Measurements from ENCODE around the gene NPS. TPM values are rescaled to one million over a fixed set of nuclear protein-coding genes. Genes with fewer than 3 reads are reported as not detected.

Gene NPS
- total RNA-seq, 1 donor from 2014 or later = not detected

DNA sequence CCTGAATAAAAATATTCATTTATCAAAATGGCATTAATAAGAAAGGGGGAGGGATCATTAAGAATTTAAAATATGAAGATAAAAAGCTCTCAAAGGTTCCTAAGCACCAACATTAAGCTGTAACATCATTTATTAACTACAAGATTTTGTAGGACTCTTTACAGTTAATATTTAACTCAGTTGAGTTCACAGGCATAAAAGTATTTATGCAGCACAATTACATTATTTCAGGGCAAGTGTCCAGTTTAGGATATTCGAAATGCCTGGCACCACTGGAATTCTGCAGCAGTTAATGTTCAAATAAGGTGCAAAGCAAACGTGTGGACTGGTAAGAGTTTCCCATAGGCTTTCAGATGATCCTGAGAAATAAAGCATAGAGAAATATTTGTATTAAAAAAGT lies 30.5 kb downstream of the NPS start:
- Mint-ChIP-seq H3K27ac (ENCODE audit: unreplicated experiment) (no peak overlapping the region), H3K9me3 (ENCODE audit: low read depth) (peaks cover 2% of the 10 kb centered on the region), H3K4me3 (ENCODE audit: unreplicated experiment) (no peak overlapping the region), H3K27me3 (ENCODE audit: low read depth) (peaks cover 25% of the 10 kb centered on the region), H3K36me3 (ENCODE audit: low read depth) (no peaks in the 10 kb centered on the region), H3K4me1 (ENCODE audit: low read depth) (peaks cover 30% of the 10 kb centered on the region)
- DNase-seq (ENCODE audit: low spot score) = no peak
- TF ChIP-seq CTCF (IDR thresholded peaks at IDR 0.05) = no peak

GRCh38 chr10:127580822-127581221 lies 31.7 kb downstream of the NPS start:
- TF ChIP-seq CTCF (IDR thresholded peaks at IDR 0.05) = no peak
- Mint-ChIP-seq H3K36me3 (ENCODE audit: low read depth) (no peaks in the 10 kb centered on the region), H3K27me3 (ENCODE audit: low read depth) (peaks cover 23% of the 10 kb centered on the region), H3K4me3 (ENCODE audit: unreplicated experiment) (no peak overlapping the region), H3K4me1 (ENCODE audit: low read depth) (peaks cover 30% of the 10 kb centered on the region), H3K27ac (ENCODE audit: unreplicated experiment) (no peak overlapping the region), H3K9me3 (ENCODE audit: low read depth) (peaks cover 3% of the 10 kb centered on the region)
- no peak for DNase-seq (ENCODE audit: low spot score)

DNA sequence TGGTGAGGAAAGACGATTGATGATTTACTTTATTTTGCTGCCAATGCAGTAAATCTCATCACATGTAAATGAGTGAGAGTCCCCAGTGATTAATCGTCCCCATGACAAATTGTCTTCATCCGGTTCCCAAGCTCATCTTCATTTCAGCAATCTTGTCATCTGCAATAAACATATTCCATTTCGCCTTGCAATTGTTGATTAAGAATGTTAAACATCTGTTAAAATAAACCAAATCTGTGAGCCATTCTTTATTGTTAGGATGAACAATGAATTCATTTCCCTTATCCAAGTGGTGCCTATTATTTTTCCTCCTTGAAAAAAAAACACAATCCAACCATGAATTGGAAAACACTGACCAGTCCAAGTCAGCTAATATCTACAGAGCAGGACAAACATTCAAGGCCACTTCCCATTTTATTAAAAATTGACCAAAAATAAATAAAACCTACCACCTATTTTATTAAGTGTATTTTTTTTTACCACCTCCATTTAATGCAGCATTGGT lies 36.5 kb downstream of the NPS start:
- Mint-ChIP-seq H3K36me3 (ENCODE audit: low read depth) (no peaks in the 10 kb centered on the region), H3K27ac (ENCODE audit: unreplicated experiment) (no peak overlapping the region), H3K4me3 (ENCODE audit: unreplicated experiment) (no peak overlapping the region), H3K4me1 (ENCODE audit: low read depth) (no peaks in the 10 kb centered on the region), H3K9me3 (ENCODE audit: low read depth) (peaks cover 12% of the 10 kb centered on the region), H3K27me3 (ENCODE audit: low read depth) (peaks cover 26% of the 10 kb centered on the region)
- no peak for DNase-seq (ENCODE audit: low spot score)
- no peak for TF ChIP-seq CTCF (IDR thresholded peaks at IDR 0.05)

- Mint-ChIP-seq H3K27me3 (ENCODE audit: low read depth) (peaks cover 25% of the 10 kb centered on the region), H3K4me3 (ENCODE audit: unreplicated experiment) (no peak overlapping the region), H3K4me1 (ENCODE audit: low read depth) (no peaks in the 10 kb centered on the region), H3K9me3 (ENCODE audit: low read depth) (peaks cover 12% of the 10 kb centered on the region), H3K27ac (ENCODE audit: unreplicated experiment) (no peak overlapping the region), H3K36me3 (ENCODE audit: low read depth) (no peaks in the 10 kb centered on the region)
- no peak for DNase-seq (ENCODE audit: low spot score)
- TF ChIP-seq CTCF (IDR thresholded peaks at IDR 0.05) = no peak
Measured at GRCh38 chr10:127587668-127588365, 38.7 kb downstream of the NPS start.

DNA sequence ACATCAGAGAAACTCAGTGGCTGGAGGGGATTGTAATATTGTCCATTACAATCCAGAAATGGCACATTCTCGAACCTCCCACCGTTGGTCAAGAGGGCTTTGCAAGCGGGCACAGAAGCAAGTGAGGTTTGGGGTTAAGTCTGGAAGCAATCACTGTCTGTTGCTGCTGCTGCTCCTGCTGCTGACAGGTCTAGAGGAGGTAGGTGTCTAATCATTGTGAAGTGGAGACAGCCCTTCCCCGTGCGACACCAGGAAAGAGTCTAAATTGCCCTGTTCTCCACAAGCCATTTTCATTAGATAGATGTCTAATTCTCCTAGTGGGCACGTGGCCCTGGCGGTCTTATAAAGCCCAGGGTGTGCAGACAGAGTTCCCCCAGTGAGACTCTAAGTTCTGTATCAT lies 43.5 kb downstream of the NPS start:
- Mint-ChIP-seq H3K4me1 (ENCODE audit: low read depth) (no peaks in the 10 kb centered on the region), H3K36me3 (ENCODE audit: low read depth) (no peaks in the 10 kb centered on the region), H3K4me3 (ENCODE audit: unreplicated experiment) (no peak overlapping the region), H3K27me3 (ENCODE audit: low read depth) (peaks cover 25% of the 10 kb centered on the region), H3K27ac (ENCODE audit: unreplicated experiment) (no peak overlapping the region), H3K9me3 (ENCODE audit: low read depth) (no peaks in the 10 kb centered on the region)
- no peak for DNase-seq (ENCODE audit: low spot score)
- no peak for TF ChIP-seq CTCF (IDR thresholded peaks at IDR 0.05)
